HG02970 (cell line): Measurements from ENCODE around the gene SCGB3A1.

Experiments used
- ATAC-seq: cut with Tn5 transposase; IDR thresholded peaks from one replicate; pipeline ENCODE4 v1.9.1; 2021; ENCODE audit warnings: mild to moderate bottlenecking, moderate library complexity, moderate number of reproducible peaks; ENCODE audit not compliant: unreplicated experiment, low FRiP score

SCGB3A1 gene

GRCh38 chr5:180607861-180608571, 16.7 kb upstream of the SCGB3A1 start:
- no peak for ATAC-seq

DNA sequence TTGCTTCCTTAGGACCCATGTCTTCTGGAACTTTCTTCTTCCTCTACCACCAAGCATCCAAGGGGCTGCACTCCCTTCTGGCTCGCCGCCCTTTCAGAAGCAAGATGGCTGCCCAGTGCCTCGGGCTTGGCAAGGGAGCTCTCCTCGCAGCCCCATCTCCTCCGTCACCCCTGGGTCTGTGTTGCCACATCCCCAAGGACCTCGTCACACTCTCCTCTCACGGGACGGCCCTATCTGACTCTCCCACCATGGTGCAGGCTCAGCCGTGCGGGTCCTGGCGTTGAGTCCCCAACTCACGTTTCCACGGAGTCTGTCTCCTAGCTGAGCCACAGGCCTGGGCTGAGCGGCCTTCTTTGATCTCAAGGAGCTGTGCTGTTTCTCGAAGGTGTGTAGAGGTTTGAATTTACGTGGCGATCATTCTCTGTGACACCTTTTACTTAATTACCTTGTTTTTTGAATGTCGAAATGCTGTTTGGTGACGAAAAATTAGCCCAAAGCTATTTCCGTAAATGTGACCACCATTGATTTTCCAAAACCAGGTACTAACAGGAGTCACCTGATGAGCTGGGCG, 15.0 kb upstream of the SCGB3A1 start:
- ATAC-seq = no peak

GRCh38 chr5:180605554-180606214, 14.4 kb upstream of the SCGB3A1 start:
- no peak for ATAC-seq

GRCh38 chr5:180604271-180604670, 13.0 kb upstream of the SCGB3A1 start:
- ATAC-seq = no peak

- no peak for ATAC-seq
Observed at GRCh38 chr5:180603076-180603594, 11.8 kb upstream of the SCGB3A1 start.

DNA sequence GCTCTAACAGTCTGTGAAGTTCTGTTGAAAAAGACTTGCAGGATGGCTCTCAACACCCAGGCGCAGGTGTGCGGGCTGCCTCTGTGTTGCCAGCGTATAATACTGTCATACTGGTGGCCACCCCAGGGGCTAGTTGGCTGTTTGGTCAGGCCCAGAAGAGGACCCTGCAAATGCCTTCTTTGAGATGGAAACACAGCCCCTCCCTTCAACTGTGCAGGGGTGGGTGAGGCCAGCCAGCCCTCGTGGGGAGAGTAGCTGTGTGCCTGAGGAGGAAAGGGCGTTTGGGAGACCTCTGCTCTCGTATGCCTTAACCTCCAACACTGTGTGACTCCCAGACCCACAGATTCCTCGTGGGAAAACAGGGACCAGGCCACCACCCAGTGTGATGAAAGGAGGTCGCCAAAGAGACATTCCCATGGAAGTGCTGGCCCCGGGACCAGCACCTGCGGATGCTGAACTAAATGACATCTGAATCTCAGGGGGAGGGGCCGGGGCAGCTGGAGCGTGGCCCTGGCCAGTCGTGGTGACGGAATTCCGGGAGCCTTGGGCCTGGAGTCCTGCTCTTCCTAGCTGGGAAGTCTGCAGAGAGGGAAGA, 11.3 kb upstream of the SCGB3A1 start:
- no peak for ATAC-seq

GRCh38 chr5:180601591-180602480, 10.5 kb upstream of the SCGB3A1 start:
- ATAC-seq = no peak

- no peak for ATAC-seq
Observed at GRCh38 chr5:180600554-180601041, 9.3 kb upstream of the SCGB3A1 start.

GRCh38 chr5:180599981-180600553, 8.8 kb upstream of the SCGB3A1 start:
- ATAC-seq = no peak

DNA sequence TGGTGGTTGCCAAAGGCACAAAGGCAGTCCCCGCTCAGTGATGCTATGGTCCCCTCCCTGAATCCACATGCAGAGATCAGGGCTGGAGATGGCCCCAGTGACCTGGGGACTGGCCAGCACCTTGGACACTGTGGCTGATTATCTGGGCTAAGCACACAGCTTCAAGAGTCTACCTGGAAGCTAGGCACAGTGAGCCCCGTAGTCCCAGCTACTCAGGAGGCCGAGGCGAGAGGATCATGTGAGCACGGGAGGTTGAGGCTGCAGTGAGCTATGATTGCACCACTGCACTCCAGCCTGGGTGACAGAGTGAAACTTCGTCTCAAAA, 8.3 kb upstream of the SCGB3A1 start:
- ATAC-seq = no peak

- ATAC-seq = no peak
Observed at GRCh38 chr5:180598797-180599589, 7.7 kb upstream of the SCGB3A1 start.

DNA sequence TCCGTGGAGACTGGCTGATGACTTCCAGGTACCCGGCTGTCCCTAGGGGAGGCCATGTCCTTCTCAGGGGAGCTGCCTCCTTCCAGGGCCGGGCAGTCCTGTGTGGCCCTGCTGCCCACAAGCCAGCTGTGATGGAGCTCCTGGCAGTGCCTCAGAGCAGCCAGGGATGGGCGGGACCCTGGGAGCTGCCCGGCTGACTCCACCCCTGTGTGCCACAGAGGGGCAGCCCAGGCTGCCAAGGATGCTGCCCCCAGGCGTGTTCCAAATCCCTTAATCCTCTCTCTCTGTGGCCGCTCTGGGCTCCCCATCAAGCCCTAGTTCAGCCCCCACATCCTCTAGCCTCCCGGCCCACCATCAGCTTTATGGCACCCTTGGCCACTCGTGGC, 7.0 kb upstream of the SCGB3A1 start:
- ATAC-seq = no peak

GRCh38 chr5:180596668-180597231, 5.5 kb upstream of the SCGB3A1 start:
- ATAC-seq = no peak

- no peak for ATAC-seq
Observed at GRCh38 chr5:180596115-180596667, 4.9 kb upstream of the SCGB3A1 start.

GRCh38 chr5:180595381-180596114, 4.2 kb upstream of the SCGB3A1 start:
- no peak for ATAC-seq

DNA sequence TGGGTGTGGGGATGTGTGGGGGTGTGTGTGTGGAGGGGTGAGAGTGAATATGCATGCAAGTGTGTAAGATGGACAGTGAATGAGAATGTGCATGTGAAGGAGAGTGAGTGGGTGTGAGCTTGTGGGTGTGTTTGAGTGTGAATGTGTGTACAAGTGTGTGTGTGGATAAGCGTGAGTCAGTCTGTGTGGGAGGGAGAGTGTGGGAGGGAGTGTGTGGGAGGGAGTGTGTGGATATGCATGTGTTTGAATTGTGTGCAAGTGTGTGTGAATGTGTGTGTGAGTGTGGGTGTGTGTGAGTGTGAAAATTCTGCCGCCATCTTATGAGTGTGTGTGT, 3.7 kb upstream of the SCGB3A1 start:
- ATAC-seq = no peak

DNA sequence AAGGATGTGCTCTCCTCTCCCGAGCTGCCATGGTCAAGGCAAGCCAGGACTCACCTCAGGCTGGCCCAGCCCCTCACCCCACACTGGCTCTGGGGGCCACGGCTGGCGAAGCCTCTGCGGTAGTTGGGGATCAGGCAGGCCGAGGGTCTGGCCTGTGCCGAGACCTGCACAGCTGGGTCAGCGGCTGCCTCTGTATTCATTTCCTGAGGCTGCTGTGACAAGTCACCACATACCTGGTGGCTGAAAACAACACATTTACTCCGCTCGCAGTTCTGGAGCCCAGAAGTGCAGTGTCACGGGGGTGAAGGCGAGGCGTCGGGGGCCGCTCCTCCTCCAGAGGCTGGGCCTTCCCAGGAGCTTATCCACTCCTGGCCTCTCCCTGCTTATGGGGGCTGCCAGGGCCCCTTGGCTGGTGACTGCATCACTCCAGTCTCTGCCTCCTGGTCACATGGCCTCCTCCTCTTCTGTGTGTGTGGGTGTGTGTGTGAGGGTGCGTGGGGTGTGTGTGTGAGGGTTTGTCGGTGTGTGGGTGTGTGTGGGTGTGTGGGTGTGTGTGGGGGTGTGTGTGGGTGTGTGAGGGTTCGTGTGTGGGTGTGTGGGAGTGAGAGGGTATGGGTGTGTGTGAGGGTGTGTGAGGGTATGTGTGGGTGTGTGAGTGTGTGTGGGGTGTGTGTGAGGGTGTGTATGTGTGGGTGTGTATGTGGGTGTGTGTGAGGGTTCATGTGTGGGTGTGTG, 3.2 kb upstream of the SCGB3A1 start:
- ATAC-seq = no peak
